Cardiac fibroblast (primary cell): ENCODE data around the gene MAD2L1BP.

Experiments
- DNase-seq, 2 donors: peaks; one replicate each; pipeline versions ENCODE4 v3.0.0 to v3.0.0-alpha.2; 2010; ENCODE audit warnings: low read depth in 2 of 2
- H3K4me3 ChIP-seq, 2 donors: replicated peaks in 1 of 2; 1 replicate in 1 of 2; 2 replicates in 1 of 2; pipeline ENCODE4 v1.5.1; 2011; ENCODE audit warnings: low read depth in 2 of 2, low read length in 2 of 2, mild to moderate bottlenecking in 2 of 2, moderate library complexity in 1 of 2
- TF ChIP-seq, protein P1 (sequence below): IDR thresholded peaks from one replicate; pipeline ENCODE4 v1.5.1; 2011; ENCODE audit warnings: low read depth, mild to moderate bottlenecking, low read length, inconsistent platforms

The MAD2L1BP gene

DNA sequence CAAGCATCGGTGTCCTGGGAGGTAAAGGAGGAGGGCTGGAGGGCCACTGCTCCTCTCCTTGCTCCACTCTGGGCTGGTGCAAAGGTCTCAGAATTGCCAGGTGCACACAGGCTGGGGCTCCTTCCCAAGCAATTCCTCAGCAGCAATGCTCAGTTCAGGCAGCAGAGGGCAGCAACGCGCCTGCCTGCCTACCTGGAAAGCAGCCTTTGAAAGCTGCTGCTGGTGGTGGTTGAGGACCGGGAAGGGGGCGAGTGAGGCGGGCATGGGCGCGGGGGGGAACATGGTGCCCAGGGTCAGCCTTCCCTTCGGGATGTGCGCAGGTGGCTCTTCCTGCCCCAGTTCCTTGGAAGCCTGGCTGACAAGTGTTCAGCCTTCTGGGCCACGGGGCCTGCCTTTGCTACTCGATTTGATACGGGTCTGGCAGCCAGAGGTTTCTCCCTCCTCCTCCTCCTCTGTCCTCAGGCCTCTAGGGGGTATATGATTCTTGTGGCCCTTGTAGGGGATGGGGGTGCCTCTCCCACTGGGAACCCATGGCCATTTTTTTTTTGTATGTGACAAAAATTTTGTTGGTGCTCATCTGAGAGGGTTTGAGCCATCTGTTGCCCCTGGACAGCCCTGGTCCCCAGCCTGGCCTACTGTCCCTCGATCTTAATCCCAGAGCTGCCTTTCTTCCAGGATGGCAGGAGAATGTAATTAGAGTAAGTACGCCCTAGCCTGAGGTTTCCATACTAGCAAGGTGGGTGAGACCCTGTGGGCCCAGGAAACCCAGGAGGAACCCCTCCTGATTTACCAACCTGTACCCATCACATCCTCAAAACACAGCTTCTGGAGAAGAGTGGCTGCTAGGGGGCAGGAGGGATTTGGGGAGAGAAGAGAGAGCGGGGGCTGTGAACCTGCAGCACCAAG is 31.9 kb downstream of the MAD2L1BP start:
- TF ChIP-seq, protein P1, sequence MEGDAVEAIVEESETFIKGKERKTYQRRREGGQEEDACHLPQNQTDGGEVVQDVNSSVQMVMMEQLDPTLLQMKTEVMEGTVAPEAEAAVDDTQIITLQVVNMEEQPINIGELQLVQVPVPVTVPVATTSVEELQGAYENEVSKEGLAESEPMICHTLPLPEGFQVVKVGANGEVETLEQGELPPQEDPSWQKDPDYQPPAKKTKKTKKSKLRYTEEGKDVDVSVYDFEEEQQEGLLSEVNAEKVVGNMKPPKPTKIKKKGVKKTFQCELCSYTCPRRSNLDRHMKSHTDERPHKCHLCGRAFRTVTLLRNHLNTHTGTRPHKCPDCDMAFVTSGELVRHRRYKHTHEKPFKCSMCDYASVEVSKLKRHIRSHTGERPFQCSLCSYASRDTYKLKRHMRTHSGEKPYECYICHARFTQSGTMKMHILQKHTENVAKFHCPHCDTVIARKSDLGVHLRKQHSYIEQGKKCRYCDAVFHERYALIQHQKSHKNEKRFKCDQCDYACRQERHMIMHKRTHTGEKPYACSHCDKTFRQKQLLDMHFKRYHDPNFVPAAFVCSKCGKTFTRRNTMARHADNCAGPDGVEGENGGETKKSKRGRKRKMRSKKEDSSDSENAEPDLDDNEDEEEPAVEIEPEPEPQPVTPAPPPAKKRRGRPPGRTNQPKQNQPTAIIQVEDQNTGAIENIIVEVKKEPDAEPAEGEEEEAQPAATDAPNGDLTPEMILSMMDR: peak; percentile 98
- peak overlapping the region in 1 of 2 donors; percentile 3 for H3K4me3 ChIP-seq
- DNase-seq: peak; percentile 73 to 75

DNA sequence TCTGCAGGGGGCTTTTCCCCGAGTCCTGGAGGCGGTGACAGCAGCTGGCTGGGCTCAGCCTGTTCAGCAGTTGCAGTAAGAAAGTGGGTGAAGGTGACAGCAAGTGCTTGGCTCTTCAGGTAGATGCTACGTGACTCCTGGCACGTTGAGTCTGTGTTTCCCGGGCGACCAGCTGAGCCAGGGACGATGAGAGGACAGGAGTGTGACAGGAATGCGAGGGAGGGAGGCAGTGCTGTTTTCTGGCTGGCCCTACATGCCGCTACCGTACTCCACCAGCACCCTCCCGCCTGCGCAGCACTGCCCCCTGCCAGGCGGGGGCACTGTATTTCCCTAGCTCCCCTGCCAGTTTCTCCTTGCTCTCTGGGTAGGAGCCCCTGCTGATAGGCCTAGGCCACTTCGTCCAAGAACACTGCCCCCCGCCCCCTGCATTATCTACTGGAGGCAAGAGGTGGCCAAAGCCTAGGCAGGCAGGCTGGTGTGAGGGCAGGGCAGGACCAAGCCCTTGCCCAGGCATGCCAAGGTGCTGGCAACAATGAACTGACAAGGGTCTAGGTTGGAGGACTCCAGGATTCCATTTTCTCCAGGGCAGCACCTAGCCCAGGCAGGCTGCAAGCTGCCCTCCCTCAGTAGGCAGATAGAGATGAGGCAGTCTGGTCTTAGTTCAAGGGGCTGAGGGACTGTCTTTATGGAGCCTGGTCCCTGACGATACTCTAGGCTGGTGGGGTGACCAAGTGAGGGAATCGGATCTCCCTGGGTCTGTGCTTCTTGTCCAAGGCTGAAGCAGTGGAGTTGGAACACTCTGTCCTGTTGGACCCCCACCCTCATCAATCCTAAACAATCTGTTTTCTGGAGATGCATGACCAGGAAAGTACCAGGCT is 32.8 kb downstream of the MAD2L1BP start:
- H3K4me3 ChIP-seq: no peak overlapping the region
- DNase-seq: peak; percentile 43 to 75
- TF ChIP-seq, protein P1: peak; percentile 70

DNA sequence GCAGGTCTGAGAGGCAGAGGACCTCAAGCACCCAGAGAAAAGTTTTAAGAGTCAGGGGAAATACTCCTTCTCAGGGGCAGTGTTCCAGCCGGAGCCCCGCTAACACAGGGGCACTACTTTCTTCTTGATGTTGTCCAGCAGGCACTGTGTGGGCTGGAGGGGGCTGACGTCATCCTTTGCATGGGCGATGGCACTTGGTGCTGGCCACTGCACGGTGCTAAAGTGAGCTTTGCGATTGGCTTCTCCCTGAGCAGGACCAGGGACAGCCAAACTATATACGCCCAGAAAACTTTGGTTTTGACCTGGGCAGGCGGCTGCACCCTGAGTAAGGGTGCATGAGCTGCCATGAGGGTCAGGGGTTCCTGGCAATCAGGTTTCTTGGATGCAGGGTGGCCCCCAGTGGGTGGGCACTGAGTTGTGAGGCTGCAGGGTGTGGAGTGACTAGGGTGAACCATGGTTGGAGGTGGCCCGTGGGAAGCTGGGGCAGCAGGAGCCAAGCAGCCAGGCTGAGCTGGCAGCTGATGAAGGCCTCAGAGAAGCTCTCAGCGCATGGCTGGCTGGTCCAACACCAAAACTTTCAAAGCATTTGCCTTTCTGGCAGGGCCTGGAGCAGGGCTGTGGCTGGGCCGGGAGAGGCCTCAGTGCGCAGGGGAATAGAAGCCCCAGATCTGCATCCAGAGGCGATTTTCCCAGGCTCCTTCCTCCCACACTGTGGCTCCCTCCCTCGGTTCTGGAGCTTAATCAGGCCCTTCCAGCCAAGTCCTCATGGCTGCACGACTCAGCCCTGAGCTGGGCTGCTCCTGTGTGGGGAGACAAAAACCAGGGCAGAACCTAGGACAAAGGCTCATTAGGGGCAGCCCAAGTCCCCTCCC is 33.6 kb downstream of the MAD2L1BP start:
- H3K4me3 ChIP-seq: no peak overlapping the region
- DNase-seq: peak; percentile 57 to 83
- TF ChIP-seq, protein P1: no peak

DNA sequence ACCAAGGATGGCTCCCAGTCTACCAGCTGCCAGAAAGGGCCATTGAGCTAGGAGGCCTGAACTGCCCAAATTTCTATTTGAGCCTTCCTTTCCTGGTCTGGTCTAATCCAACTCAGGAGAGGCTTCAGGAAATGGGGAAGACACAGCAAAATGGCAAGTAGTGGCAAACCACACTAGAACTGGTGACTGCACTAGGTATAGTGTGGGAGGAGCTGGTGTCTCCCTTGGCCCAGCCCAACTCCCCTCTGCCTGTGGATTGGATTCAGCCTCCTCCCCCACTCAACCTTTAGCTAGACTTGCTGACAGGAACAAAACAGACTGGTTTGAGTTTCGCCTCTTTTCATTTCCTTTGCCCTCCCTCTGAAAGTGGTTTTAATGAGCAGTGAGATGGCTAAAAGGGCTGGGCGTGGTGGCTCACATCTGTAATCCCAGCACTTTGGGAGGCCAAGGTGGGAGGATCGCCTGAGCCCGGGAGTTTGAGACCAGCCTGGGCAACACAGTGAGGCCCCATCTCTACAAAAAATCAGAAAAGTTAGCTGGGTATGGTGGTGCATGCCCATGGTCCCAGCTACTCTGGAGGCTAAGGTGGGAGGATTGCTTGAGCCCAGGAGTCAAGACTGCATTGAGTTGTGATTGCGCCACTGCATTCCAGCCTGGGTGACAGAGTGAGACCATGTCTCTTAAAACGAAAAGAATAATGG is 34.4 kb downstream of the MAD2L1BP start:
- peak in 1 of 2 donors; percentile 58 for DNase-seq
- no peak overlapping the region for H3K4me3 ChIP-seq
- TF ChIP-seq, protein P1: no peak

DNA sequence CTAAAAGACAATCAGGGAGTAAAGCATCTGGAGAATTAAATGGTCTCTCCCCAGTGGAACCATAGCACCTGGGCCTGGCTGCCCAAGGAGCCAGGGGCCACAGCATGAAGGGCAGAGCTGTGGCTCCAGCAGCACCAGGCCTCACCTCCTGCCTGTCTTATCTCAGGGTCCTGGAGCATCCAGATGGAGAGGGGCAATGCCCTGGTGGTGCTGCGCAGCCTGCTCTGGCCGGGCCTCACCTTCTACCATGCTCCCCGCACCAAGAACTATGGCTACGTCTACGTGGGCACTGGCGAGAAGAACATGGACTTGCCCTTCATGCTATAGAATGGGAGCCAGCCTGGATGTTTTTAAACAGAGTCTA is 35.0 kb downstream of the MAD2L1BP start:
- no peak overlapping the region for H3K4me3 ChIP-seq
- TF ChIP-seq, protein P1: no peak
- no peak for DNase-seq
